Neural cell (in vitro differentiated cells): ENCODE results near the gene XIRP2. TPM values are rescaled to one million over a fixed set of nuclear protein-coding genes. Genes with fewer than 3 reads are reported as not detected.
A peak's percentile ranks its signal among the peaks of the same experiment; 100 is the strongest.

Experiments
- H2AFZ ChIP-seq: fragments of 200-600, 300-800 bp; sonication (generic), shearing (Covaris generic); 2 replicates; pipeline ENCODE4 v1.6.0; 2014; ENCODE audit warnings: low read depth, mild to moderate bottlenecking, antibody characterized with exemption, low read length, moderate library complexity
- H3F3A ChIP-seq: fragments of 200-600 bp; shearing (Covaris generic); 2 replicates; pipeline ENCODE4 v1.6.1; 2016; ENCODE audit warnings: mild to moderate bottlenecking, moderate library complexity, mixed read lengths, antibody characterized with exemption, low read length; ENCODE audit not compliant: insufficient read depth, poor library complexity, severe bottlenecking
- H3K27ac ChIP-seq: fragments of 200-600, 300-800 bp; sonication (generic), shearing (Covaris generic); 2 replicates; pipeline ENCODE4 v1.5.1; 2014; ENCODE audit warnings: mild to moderate bottlenecking, low read length, moderate library complexity
- H3K27me3 ChIP-seq: fragments of 300-800, 200-600 bp; sonication (generic), shearing (Covaris generic); 2 replicates; pipeline ENCODE4 v1.6.0; 2014; ENCODE audit warnings: mild to moderate bottlenecking, low read depth, low read length, moderate library complexity; ENCODE audit not compliant: insufficient read depth
- H3K36me3 ChIP-seq: fragments of 300-800, 200-600 bp; sonication (generic), shearing (Covaris generic); 2 replicates; pipeline ENCODE4 v1.5.1; 2014; ENCODE audit warnings: mild to moderate bottlenecking, antibody characterized with exemption, low read length, moderate library complexity; ENCODE audit not compliant: insufficient read depth
- H3K4me2 ChIP-seq: fragments of 300-800, 200-600 bp; sonication (generic), shearing (Covaris generic); 2 replicates; pipeline ENCODE4 v1.6.0; 2014; ENCODE audit warnings: mild to moderate bottlenecking, low read length
- H3K4me3 ChIP-seq: fragments of 300-800, 200-600 bp; sonication (generic), shearing (Covaris generic); 2 replicates; pipeline ENCODE4 v1.5.1; 2014; ENCODE audit warnings: mild to moderate bottlenecking, low read length, moderate library complexity
- H3K79me2 ChIP-seq: fragments of 200-600 bp; shearing (Covaris generic); replicated peaks from 2 replicates; pipeline ENCODE4 v1.6.0; 2014; ENCODE audit warnings: mild to moderate bottlenecking, low read length, moderate library complexity; ENCODE audit not compliant: insufficient read depth
- H3K9ac ChIP-seq: fragments of 300-800, 200-600 bp; sonication (generic), shearing (Covaris generic); 2 replicates; pipeline ENCODE4 v1.6.1; 2016; ENCODE audit warnings: mild to moderate bottlenecking, low read length, mixed read lengths
- H3K9me2 ChIP-seq: fragments of 200-600 bp; shearing (Covaris generic); 2 replicates; pipeline ENCODE4 v1.6.1; 2016; ENCODE audit warnings: mild to moderate bottlenecking, low read length, mixed read lengths; ENCODE audit not compliant: insufficient read depth
- H3K9me3 ChIP-seq: fragments of 200-600, 300-800 bp; sonication (generic), shearing (Covaris generic); 2 replicates; pipeline ENCODE4 v1.6.1; 2016; ENCODE audit warnings: mild to moderate bottlenecking, mixed run types, low read length, moderate library complexity, mixed read lengths
- H4K20me1 ChIP-seq: fragments of 200-600 bp; shearing (Covaris generic); 2 replicates; pipeline ENCODE4 v1.6.1; 2016; ENCODE audit warnings: mild to moderate bottlenecking, mixed run types; ENCODE audit not compliant: insufficient read depth
- CTCF ChIP-seq: fragments of 450-650 bp; IDR thresholded peaks from 2 replicates; pipeline ENCODE4 v1.5.1; 2014; ENCODE audit warnings: antibody characterized with exemption, mild to moderate bottlenecking, moderate library complexity; ENCODE audit not compliant: poor library complexity, severe bottlenecking
- EP300 ChIP-seq: fragments of 450-650 bp; conservative IDR thresholded peaks from 2 replicates; pipeline ENCODE4 v1.6.1; 2014; ENCODE audit warnings: antibody characterized with exemption, mild to moderate bottlenecking, moderate library complexity; ENCODE audit not compliant: poor library complexity, severe bottlenecking
- EZH2 ChIP-seq: fragments of 200-600, 300-800 bp; shearing (Covaris generic), sonication (generic); IDR thresholded peaks from 2 replicates; pipeline ENCODE4 v1.6.1; 2014; ENCODE audit warnings: antibody characterized with exemption, low read length, borderline replicate concordance, mild to moderate bottlenecking; ENCODE audit not compliant: insufficient read depth, poor library complexity, severe bottlenecking
- MXI1 ChIP-seq: fragments of 450-650 bp; conservative IDR thresholded peaks from 2 replicates; pipeline ENCODE4 v1.6.1; 2014; ENCODE audit warnings: antibody characterized with exemption, mild to moderate bottlenecking; ENCODE audit not compliant: poor library complexity, severe bottlenecking
- POLR2AphosphoS5 ChIP-seq: IDR thresholded peaks from 2 replicates; pipeline ENCODE4 v1.6.1; 2012
- RAD21 ChIP-seq: fragments of 450-650 bp; conservative IDR thresholded peaks from 2 replicates; pipeline ENCODE4 v1.6.1; 2014; ENCODE audit warnings: antibody characterized with exemption, mild to moderate bottlenecking, moderate library complexity
- REST ChIP-seq: IDR thresholded peaks from 2 replicates; pipeline ENCODE4 v1.6.1; 2012; ENCODE audit warnings: borderline replicate concordance
- SMC3 ChIP-seq: fragments of 450-650 bp; conservative IDR thresholded peaks from 2 replicates; pipeline ENCODE4 v1.6.1; 2014; ENCODE audit warnings: antibody characterized with exemption, mild to moderate bottlenecking, moderate library complexity; ENCODE audit not compliant: poor library complexity
- TAF1 ChIP-seq: IDR thresholded peaks from 2 replicates; pipeline ENCODE4 v1.6.1; 2012; ENCODE audit warnings: low read depth
- polyA plus RNA-seq: library from polyadenylated mRNA; depleted of rRNA; stranded (reverse); fragments of >200 nt; gene quantifications from 2 replicates; pipeline ENCODE4 v1.2.3, GENCODE V29; 2014

Gene XIRP2
- polyA plus RNA-seq, 1 donor from 2014 or later, result not detected

DNA sequence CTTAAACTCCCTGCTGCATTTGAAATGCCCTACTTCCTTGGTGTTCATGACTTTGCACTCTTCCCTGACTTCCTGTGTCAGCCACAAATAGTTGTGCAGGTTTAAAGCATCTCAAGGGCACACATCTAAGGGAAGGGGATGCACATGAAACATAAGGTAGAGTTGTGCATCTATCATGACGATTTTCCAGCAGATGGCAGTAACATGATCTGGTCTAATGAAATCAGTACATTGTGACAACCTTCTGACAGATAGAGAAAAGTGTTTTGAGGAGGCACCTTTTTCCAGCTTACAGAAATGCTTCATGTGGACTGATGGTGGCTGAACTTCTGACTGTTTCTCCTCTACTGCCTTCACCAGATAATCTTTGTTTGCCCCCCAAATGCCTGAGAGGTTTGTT, 238.9 kb downstream of the XIRP2 start:
- H3F3A ChIP-seq, result no peaks in the 10 kb centered on the region
- H3K4me2 ChIP-seq, result no peak overlapping the region
- H4K20me1 ChIP-seq, result no peaks in the 10 kb centered on the region
- no peak overlapping the region for H2AFZ ChIP-seq
- H3K4me3 ChIP-seq, result no peak overlapping the region
- H3K27me3 ChIP-seq, result no peaks in the 10 kb centered on the region
- TF ChIP-seq TAF1, result no peak
- no peak for TF ChIP-seq REST
- no peak for TF ChIP-seq POLR2AphosphoS5
- TF ChIP-seq RAD21, result peak; percentile 61
- no peak for TF ChIP-seq EP300
- TF ChIP-seq SMC3, result peak; percentile 70
- TF ChIP-seq EZH2, result no peak
- peak; percentile 64 for TF ChIP-seq CTCF
- no peak for TF ChIP-seq MXI1
- H3K36me3 ChIP-seq, result no peaks in the 10 kb centered on the region
- no peak overlapping the region for H3K9ac ChIP-seq
- H3K27ac ChIP-seq, result no peak overlapping the region
- H3K9me3 ChIP-seq, result no peaks in the 10 kb centered on the region
- H3K9me2 ChIP-seq, result no peaks in the 10 kb centered on the region
- no peaks in the 10 kb centered on the region for H3K79me2 ChIP-seq

- H3K9me3 ChIP-seq, result no peaks in the 10 kb centered on the region
- TF ChIP-seq SMC3 (no peak), POLR2AphosphoS5 (no peak), MXI1 (no peak), RAD21 (no peak), REST (no peak), CTCF (no peak), EZH2 (no peak)
- H3K27me3 ChIP-seq, result no peaks in the 10 kb centered on the region
- H3K9ac ChIP-seq, result no peak overlapping the region
- H3K27ac ChIP-seq, result no peak overlapping the region
- no peak overlapping the region for H3K4me3 ChIP-seq
- H3K36me3 ChIP-seq, result no peaks in the 10 kb centered on the region
- H3K9me2 ChIP-seq, result no peaks in the 10 kb centered on the region
- H3F3A ChIP-seq, result no peaks in the 10 kb centered on the region
- no peak overlapping the region for H3K4me2 ChIP-seq
- no peaks in the 10 kb centered on the region for H4K20me1 ChIP-seq
- no peak overlapping the region for H2AFZ ChIP-seq
- no peaks in the 10 kb centered on the region for H3K79me2 ChIP-seq
Measured at GRCh38 chr2:167128130-167128529, 239.8 kb downstream of the XIRP2 start.
